Stimulated activated naive B cell treated with anti-CD40 and anti-IgM and Interleukin-4, amounts not matched to agents 10 μg/mL and 1 μg/mL and 100 μg/mL, for 72 hours (primary cell): ENCODE results near the gene COX4I1.
A peak's percentile ranks its signal among the peaks of the same experiment; 100 is the strongest.
"Not testable (repeated sequence)": the region's sequence is repeated elsewhere in the genome, so short reads cannot be mapped to it uniquely, and the experiment has no call there.

Source experiments
- ATAC-seq, 2 donors: fragments of 150-1000 bp; cut with Tn5 transposase; replicated peaks; 2 replicates each; pipeline ENCODE4 v1.10.0; 2021; ENCODE audit warnings: moderate library complexity in 1 of 2
- DNase-seq: peaks from one replicate; pipeline ENCODE4 v3.0.0; 2021
- H3K27ac Mint-ChIP-seq: one replicate; pipeline ENCODE4 v1.8.0; 2022; ENCODE audit warnings: mild to moderate bottlenecking, mixed read lengths
- H3K27me3 Mint-ChIP-seq, 2 donors: one replicate each; pipeline ENCODE4 v1.8.0; 2022; ENCODE audit warnings: mixed read lengths in 2 of 2
- H3K36me3 Mint-ChIP-seq, 2 donors: one replicate each; pipeline ENCODE4 v1.8.0; 2022; ENCODE audit warnings: mixed read lengths in 2 of 2, mild to moderate bottlenecking in 1 of 2
- H3K4me1 Mint-ChIP-seq, 2 donors: one replicate each; pipeline ENCODE4 v1.8.0; 2022; ENCODE audit warnings: mixed read lengths in 2 of 2, mild to moderate bottlenecking in 1 of 2
- H3K4me3 Mint-ChIP-seq, 2 donors: one replicate each; pipeline ENCODE4 v1.8.0; 2022; ENCODE audit warnings: mild to moderate bottlenecking in 2 of 2, mixed read lengths in 2 of 2, moderate library complexity in 1 of 2
- H3K9me3 Mint-ChIP-seq, 2 donors: one replicate each; pipeline ENCODE4 v1.8.0; 2022; ENCODE audit warnings: mixed read lengths in 2 of 2, mild to moderate bottlenecking in 1 of 2

COX4I1 gene

GRCh38 chr16:85798283-85798776 is 1.2 kb upstream of the COX4I1 start:
- ATAC-seq = no peak
- no peaks in the 10 kb centered on the region for H3K9me3 Mint-ChIP-seq
- H3K36me3 Mint-ChIP-seq = peaks cover 33 to 51% of the 10 kb centered on the region in 2 donors
- no peaks in the 10 kb centered on the region for H3K27me3 Mint-ChIP-seq
- peaks cover 33 to 58% of the 10 kb centered on the region in 2 donors for H3K4me1 Mint-ChIP-seq
- H3K4me3 Mint-ChIP-seq = peak overlapping the region; percentile 91 to 95
- DNase-seq = no peak
- H3K27ac Mint-ChIP-seq = peak overlapping the region; percentile 9

- peak overlapping the region; percentile 95 to 96 for H3K4me3 Mint-ChIP-seq
- H3K4me1 Mint-ChIP-seq = peaks cover 37 to 61% of the 10 kb centered on the region in 2 donors
- ATAC-seq (peak; percentile 59 to 61), DNase-seq (peak; percentile 18)
- peaks cover 36 to 55% of the 10 kb centered on the region in 2 donors for H3K36me3 Mint-ChIP-seq
- H3K9me3 Mint-ChIP-seq = no peaks in the 10 kb centered on the region
- no peaks in the 10 kb centered on the region for H3K27me3 Mint-ChIP-seq
- peak overlapping the region; percentile 98 for H3K27ac Mint-ChIP-seq
Observed at GRCh38 chr16:85798901-85799496, 496 bp upstream of the COX4I1 start.

GRCh38 chr16:85800321-85800669 is 800 bp downstream of the COX4I1 start:
- ATAC-seq = peak; percentile 34 to 37
- Mint-ChIP-seq H3K27me3 (no peaks in the 10 kb centered on the region), H3K9me3 (no peaks in the 10 kb centered on the region), H3K4me3 (peak overlapping the region; percentile 89 to 95), H3K4me1 (peaks cover 36 to 49% of the 10 kb centered on the region in 2 donors), H3K36me3 (peaks cover 33 to 50% of the 10 kb centered on the region in 2 donors), H3K27ac (peak overlapping the region; percentile 97)
- no peak for DNase-seq

- no peak overlapping the region for H3K4me3 Mint-ChIP-seq
- no peaks in the 10 kb centered on the region for H3K27me3 Mint-ChIP-seq
- H3K27ac Mint-ChIP-seq = no peak overlapping the region
- DNase-seq = no peak
- peaks cover 35 to 46% of the 10 kb centered on the region in 2 donors for H3K36me3 Mint-ChIP-seq
- no peak for ATAC-seq
- peaks cover 27 to 34% of the 10 kb centered on the region in 2 donors for H3K4me1 Mint-ChIP-seq
- H3K9me3 Mint-ChIP-seq = no peaks in the 10 kb centered on the region
Observed at GRCh38 chr16:85803570-85803969, 4.1 kb downstream of the COX4I1 start.

GRCh38 chr16:85805442-85806045 is 6.0 kb downstream of the COX4I1 start:
- ATAC-seq = no peak

GRCh38 chr16:85806539-85806938 is 7.0 kb downstream of the COX4I1 start:
- Mint-ChIP-seq H3K27me3 (peaks cover 4 to 8% of the 10 kb centered on the region in 2 donors), H3K4me1 (peaks cover 20 to 24% of the 10 kb centered on the region in 2 donors), H3K36me3 (peaks cover 39 to 46% of the 10 kb centered on the region in 2 donors), H3K27ac (peak overlapping the region; percentile 69), H3K4me3 (no peak overlapping the region), H3K9me3 (no peaks in the 10 kb centered on the region)
- ATAC-seq (no peak), DNase-seq (no peak)

More at GRCh38 chr16:85805442-85806045, 6.0 kb downstream of the COX4I1 start:
- Mint-ChIP-seq H3K4me1 (peaks cover 24 to 32% of the 10 kb centered on the region in 2 donors), H3K27me3 (peaks cover 0 to 6% of the 10 kb centered on the region in 2 donors), H3K4me3 (no peak overlapping the region), H3K9me3 (no peaks in the 10 kb centered on the region), H3K36me3 (peaks cover 39 to 48% of the 10 kb centered on the region in 2 donors), H3K27ac (peak overlapping the region; percentile 4)
- DNase-seq = no peak

GRCh38 chr16:85807340-85807739 is 7.8 kb downstream of the COX4I1 start:
- H3K9me3 Mint-ChIP-seq, ATAC-seq, H3K4me3 Mint-ChIP-seq, DNase-seq, H3K27ac Mint-ChIP-seq: not testable (repeated sequence)
- peaks cover 13 to 20% of the 10 kb centered on the region in 2 donors for H3K4me1 Mint-ChIP-seq
- peaks cover 34 to 38% of the 10 kb centered on the region in 2 donors for H3K36me3 Mint-ChIP-seq
- peaks cover 12 to 14% of the 10 kb centered on the region in 2 donors for H3K27me3 Mint-ChIP-seq

GRCh38 chr16:85808104-85808503 is 8.6 kb downstream of the COX4I1 start:
- not testable (repeated sequence) for H3K4me3 Mint-ChIP-seq, ATAC-seq, H3K9me3 Mint-ChIP-seq, H3K27ac Mint-ChIP-seq, DNase-seq
- peaks cover 12 to 19% of the 10 kb centered on the region in 2 donors for H3K4me1 Mint-ChIP-seq
- H3K36me3 Mint-ChIP-seq = peaks cover 34 to 36% of the 10 kb centered on the region in 2 donors
- peaks cover 19 to 20% of the 10 kb centered on the region in 2 donors for H3K27me3 Mint-ChIP-seq

- no peaks in the 10 kb centered on the region for H3K9me3 Mint-ChIP-seq
- H3K27me3 Mint-ChIP-seq = peaks cover 24 to 26% of the 10 kb centered on the region in 2 donors
- H3K27ac Mint-ChIP-seq = no peak overlapping the region
- H3K4me3 Mint-ChIP-seq = no peak overlapping the region
- peaks cover 26 to 28% of the 10 kb centered on the region in 2 donors for H3K36me3 Mint-ChIP-seq
- H3K4me1 Mint-ChIP-seq = peaks cover 7 to 11% of the 10 kb centered on the region in 2 donors
- DNase-seq (no peak), ATAC-seq (no peak)
Observed at GRCh38 chr16:85808926-85809325, 9.4 kb downstream of the COX4I1 start.

- H3K27me3 Mint-ChIP-seq = peaks cover 24 to 26% of the 10 kb centered on the region in 2 donors
- no peak for DNase-seq
- H3K36me3 Mint-ChIP-seq = peaks cover 22 to 24% of the 10 kb centered on the region in 2 donors
- peaks cover 5 to 10% of the 10 kb centered on the region in 2 donors for H3K4me1 Mint-ChIP-seq
- no peaks in the 10 kb centered on the region for H3K9me3 Mint-ChIP-seq
- no peak for ATAC-seq
- H3K4me3 Mint-ChIP-seq = no peak overlapping the region
- H3K27ac Mint-ChIP-seq = no peak overlapping the region
Observed at GRCh38 chr16:85809645-85810044, 10.2 kb downstream of the COX4I1 start.

GRCh38 chr16:85810097-85810741 is 10.7 kb downstream of the COX4I1 start:
- peaks cover 17 to 20% of the 10 kb centered on the region in 2 donors for H3K36me3 Mint-ChIP-seq
- no peak for ATAC-seq

GRCh38 chr16:85810742-85811115 is 11.2 kb downstream of the COX4I1 start:
- no peak overlapping the region for H3K27ac Mint-ChIP-seq
- no peak for DNase-seq
- H3K36me3 Mint-ChIP-seq = peaks cover 12 to 15% of the 10 kb centered on the region in 2 donors
- ATAC-seq = no peak
- H3K4me1 Mint-ChIP-seq = peaks cover 0 to 10% of the 10 kb centered on the region in 2 donors
- H3K27me3 Mint-ChIP-seq = peaks cover 24 to 26% of the 10 kb centered on the region in 2 donors
- H3K4me3 Mint-ChIP-seq = no peak overlapping the region
- no peaks in the 10 kb centered on the region for H3K9me3 Mint-ChIP-seq

More at GRCh38 chr16:85810097-85810741, 10.7 kb downstream of the COX4I1 start:
- peaks cover 3 to 10% of the 10 kb centered on the region in 2 donors for H3K4me1 Mint-ChIP-seq
- H3K27me3 Mint-ChIP-seq = peaks cover 24 to 26% of the 10 kb centered on the region in 2 donors
- DNase-seq = no peak
- H3K4me3 Mint-ChIP-seq = no peak overlapping the region
- H3K27ac Mint-ChIP-seq = no peak overlapping the region
- H3K9me3 Mint-ChIP-seq = no peaks in the 10 kb centered on the region

GRCh38 chr16:85812031-85812807 is 12.7 kb downstream of the COX4I1 start:
- Mint-ChIP-seq H3K4me1 (peaks cover 0 to 10% of the 10 kb centered on the region in 2 donors), H3K27me3 (peaks cover 28 to 29% of the 10 kb centered on the region in 2 donors), H3K36me3 (peaks cover 6 to 8% of the 10 kb centered on the region in 2 donors), H3K4me3 (no peak overlapping the region), H3K27ac (no peak overlapping the region), H3K9me3 (no peaks in the 10 kb centered on the region)
- ATAC-seq (no peak), DNase-seq (no peak)
